Measurements from ENCODE around the gene IQGAP1. TPM values are rescaled to one million over a fixed set of nuclear protein-coding genes. Genes with fewer than 3 reads are reported as not detected.
"Not testable (repeated sequence)": the region's sequence is repeated elsewhere in the genome, so short reads cannot be mapped to it uniquely, and the experiment has no call there.

IQGAP1 gene
- total RNA-seq, 1 experiment from 2014 or later, result 72.4 TPM

DNA sequence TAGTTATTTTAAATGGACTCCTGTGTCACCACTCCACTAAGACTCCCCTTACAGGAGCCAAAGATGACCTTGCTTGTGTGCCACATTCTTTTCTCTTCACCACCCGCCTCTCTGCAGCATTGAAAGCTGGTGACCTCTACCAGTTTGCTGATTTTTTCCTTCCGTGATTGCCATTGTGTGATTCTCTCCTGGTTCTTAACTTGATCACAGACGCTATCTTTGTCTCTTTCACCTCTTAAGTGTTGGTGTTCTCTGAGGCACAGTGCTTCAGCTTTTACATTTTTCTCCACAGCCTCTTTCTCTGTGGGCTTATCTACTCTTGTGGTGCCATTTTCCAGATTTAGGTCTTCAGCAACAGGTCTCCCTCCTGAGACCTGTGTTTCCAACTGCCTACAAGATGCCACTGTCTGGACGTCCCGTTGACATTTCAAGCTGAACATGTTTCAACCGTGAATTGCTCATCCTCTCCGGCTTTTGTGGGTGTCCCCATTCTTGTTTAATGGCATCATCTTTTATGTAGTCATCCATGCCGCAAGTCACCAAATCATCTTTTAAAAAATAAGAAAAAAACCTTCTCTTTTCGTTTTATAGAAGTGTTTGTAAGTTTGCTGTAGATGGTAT, 26.5 kb downstream of the IQGAP1 start:
- no peak for TF ChIP-seq CTCF (conservative IDR thresholded peaks at IDR 0.05)
- H3K14ac ChIP-seq (ENCODE audit: insufficient read depth, low read length), result peak overlapping the region; percentile 45; the same call in 1 of the 2 replicates
- peak overlapping the region; percentile 54 for H3K4me2 ChIP-seq (ENCODE audit: insufficient read depth, insufficient read length, low read length)
- no peaks in the 10 kb centered on the region for H3K23me2 ChIP-seq (ENCODE audit: insufficient read length, low read depth, low read length, poor library complexity, severe bottlenecking)
- peak overlapping the region; percentile 92 for H4K5ac ChIP-seq (ENCODE audit: insufficient read length, low read depth, low read length)
- peak overlapping the region; percentile 31 to 82 (median 57) for H3K27ac Mint-ChIP-seq
- peak overlapping the region; percentile 99 for H2BK12ac ChIP-seq (ENCODE audit: insufficient read length, low read depth, low read length)
- peak overlapping the region; percentile 77 for H2BK120ac ChIP-seq (ENCODE audit: low read depth, low read length, poor library complexity, severe bottlenecking)
- H4K91ac ChIP-seq (ENCODE audit: insufficient read length, low read depth, low read length), result peak overlapping the region; percentile 66
- no CpG with 5 or more reads among the region's 9 CpGs for WGBS (ENCODE audit: extremely low coverage, insufficient read length, low lambda C conversion rate)
- peak overlapping the region; percentile 50 for H3K18ac ChIP-seq (ENCODE audit: insufficient read length, low read depth, low read length)
- H3K56ac ChIP-seq (ENCODE audit: insufficient read length, low read depth, low read length), result peak overlapping the region; percentile 73
- no peak overlapping the region for H2BK20ac ChIP-seq (ENCODE audit: low read depth, low read length, poor library complexity, severe bottlenecking)
- peak overlapping the region; percentile 26 for H3K9ac ChIP-seq (ENCODE audit: extremely low read depth, insufficient read length, low read length)
- peaks cover 4% of the 10 kb centered on the region; the same call in 1 of the 2 replicates for H3K79me2 ChIP-seq (ENCODE audit: insufficient read depth, low read length)
- H3K4ac ChIP-seq (ENCODE audit: low read depth, low read length), result 0 out of 2 replicates have a peak overlapping the region, but pooled peaks have one; percentile 71
- no peaks in the 10 kb centered on the region for H3K27me3 ChIP-seq (ENCODE audit: insufficient read depth, low read length)
- peak overlapping the region; percentile 95 for H3K27ac ChIP-seq (ENCODE audit: insufficient read length, low read depth, low read length)
- no peak overlapping the region for H2AK5ac ChIP-seq (ENCODE audit: insufficient read length, low read length)
- peak overlapping the region; percentile 46 for H2BK5ac ChIP-seq (ENCODE audit: insufficient read length, low read length)
- no peak overlapping the region for H2AFZ ChIP-seq (ENCODE audit: low read length)
- no peaks in the 10 kb centered on the region for H3K27me3 Mint-ChIP-seq (ENCODE audit: low read depth)
- H4K20me1 ChIP-seq (ENCODE audit: control insufficient read depth, insufficient read depth, insufficient read length), result no peaks in the 10 kb centered on the region
- H3T11ph ChIP-seq (ENCODE audit: low read length), result peak overlapping the region; percentile 82
- peak overlapping the region; percentile 99 for H3K23ac ChIP-seq (ENCODE audit: insufficient read length, low read depth, low read length)
- H3K36me3 Mint-ChIP-seq (ENCODE audit: insufficient read depth in 1 of 3, low read depth in 3 of 3), result peaks cover 9 to 17% (median 14%) of the 10 kb centered on the region in 3 experiments
- peaks cover 48 to 51% of the 10 kb centered on the region in 2 experiments for H3K4me1 Mint-ChIP-seq
- H3K79me1 ChIP-seq (ENCODE audit: insufficient read depth, low read depth, low read length, poor library complexity, severe bottlenecking), result peaks cover 10% of the 10 kb centered on the region
- peak overlapping the region; percentile 67 for H4K8ac ChIP-seq (replicated peaks; ENCODE audit: insufficient read length, low read depth, low read length)
- peaks cover 5 to 9% of the 10 kb centered on the region in 2 experiments; a peak in 4 of 5 replicates for H3K9me3 Mint-ChIP-seq
- no peaks in the 10 kb centered on the region for H3K9me3 ChIP-seq (ENCODE audit: control insufficient read depth, low read depth, low read length)
- DNase-seq, result no peak
- H2BK15ac ChIP-seq (ENCODE audit: low read depth, low read length), result 0 out of 2 replicates have a peak overlapping the region, but pooled peaks have one; percentile 97
- peaks cover 16% of the 10 kb centered on the region for H3K4me1 ChIP-seq (ENCODE audit: insufficient read depth, low read length)
- no peak overlapping the region; a peak in 1 of 5 replicates for H3K4me3 Mint-ChIP-seq

- not testable (repeated sequence) for H4K8ac ChIP-seq (replicated peaks; ENCODE audit: insufficient read length, low read depth, low read length); H3K4ac ChIP-seq (ENCODE audit: low read depth, low read length); H2BK12ac ChIP-seq (ENCODE audit: insufficient read length, low read depth, low read length); H2BK15ac ChIP-seq (ENCODE audit: low read depth, low read length); H3K27me3 ChIP-seq (ENCODE audit: insufficient read depth, low read length); H3K27me3 Mint-ChIP-seq (ENCODE audit: low read depth); H3K9ac ChIP-seq (ENCODE audit: extremely low read depth, insufficient read length, low read length); H3K4me2 ChIP-seq (ENCODE audit: insufficient read depth, insufficient read length, low read length); H3K23me2 ChIP-seq (ENCODE audit: insufficient read length, low read depth, low read length, poor library complexity, severe bottlenecking); H3K27ac ChIP-seq (ENCODE audit: insufficient read length, low read depth, low read length); H3K9me3 ChIP-seq (ENCODE audit: control insufficient read depth, low read depth, low read length); DNase-seq; H4K20me1 ChIP-seq (ENCODE audit: control insufficient read depth, insufficient read depth, insufficient read length); H4K91ac ChIP-seq (ENCODE audit: insufficient read length, low read depth, low read length); H2AFZ ChIP-seq (ENCODE audit: low read length); H2BK5ac ChIP-seq (ENCODE audit: insufficient read length, low read length); H3K27ac Mint-ChIP-seq; H3K23ac ChIP-seq (ENCODE audit: insufficient read length, low read depth, low read length); H3K9me3 Mint-ChIP-seq; H2BK20ac ChIP-seq (ENCODE audit: low read depth, low read length, poor library complexity, severe bottlenecking); H3K56ac ChIP-seq (ENCODE audit: insufficient read length, low read depth, low read length); H3K4me3 Mint-ChIP-seq; H4K5ac ChIP-seq (ENCODE audit: insufficient read length, low read depth, low read length); H3K14ac ChIP-seq (ENCODE audit: insufficient read depth, low read length); H2BK120ac ChIP-seq (ENCODE audit: low read depth, low read length, poor library complexity, severe bottlenecking); H2AK5ac ChIP-seq (ENCODE audit: insufficient read length, low read length); H3T11ph ChIP-seq (ENCODE audit: low read length); H3K18ac ChIP-seq (ENCODE audit: insufficient read length, low read depth, low read length)
- Histone ChIP-seq H3K79me1 (ENCODE audit: insufficient read depth, low read depth, low read length, poor library complexity, severe bottlenecking) (peaks cover 10% of the 10 kb centered on the region), H3K79me2 (ENCODE audit: insufficient read depth, low read length) (peaks cover 11% of the 10 kb centered on the region; the same call in 1 of the 2 replicates), H3K4me1 (ENCODE audit: insufficient read depth, low read length) (peaks cover 21% of the 10 kb centered on the region)
- Mint-ChIP-seq H3K4me1 (peaks cover 57 to 58% of the 10 kb centered on the region in 2 experiments), H3K36me3 (ENCODE audit: insufficient read depth in 1 of 3, low read depth in 3 of 3) (peaks cover 3 to 12% (median 9%) of the 10 kb centered on the region in 3 experiments; a peak in 4 of 7 replicates)
- WGBS (ENCODE audit: extremely low coverage, insufficient read length, low lambda C conversion rate), result no CpG with 5 or more reads among the region's 5 CpGs
Measured at GRCh38 chr15:90416052-90416451, 28.0 kb downstream of the IQGAP1 start.

Data from H9 (cell line).